ENCODE measurements around the gene DNM3. TPM values are rescaled to one million over a fixed set of nuclear protein-coding genes. Genes with fewer than 3 reads are reported as not detected.

Gene DNM3
- total and polyA plus RNA-seq, 2 experiments from 2014 or later = 5.2 to 12.2 TPM

GRCh38 chr1:171801487-171801891 lies 39.8 kb upstream of the DNM3 start:
- Mint-ChIP-seq H3K36me3 (ENCODE audit: low read depth) (peaks cover 12% of the 10 kb centered on the region), H3K9me3 (no peaks in the 10 kb centered on the region), H3K27ac (peak overlapping the region; percentile 90), H3K4me3 (no peak overlapping the region), H3K4me1 (peaks cover 35% of the 10 kb centered on the region), H3K27me3 (ENCODE audit: insufficient read depth, low read depth, poor library complexity) (peaks cover 10% of the 10 kb centered on the region)
- peak overlapping the region; percentile 48; the same call in 1 of the 2 replicates for H3K27ac ChIP-seq (ENCODE audit: low read depth)
- 0 out of 2 replicates have a peak overlapping the region, but pooled peaks have one; percentile 12 for H3K4me2 ChIP-seq
- TF ChIP-seq STAT1 (IDR thresholded peaks at IDR 0.05; ENCODE audit: unreplicated experiment) = no peak
- TF ChIP-seq, protein P1, sequence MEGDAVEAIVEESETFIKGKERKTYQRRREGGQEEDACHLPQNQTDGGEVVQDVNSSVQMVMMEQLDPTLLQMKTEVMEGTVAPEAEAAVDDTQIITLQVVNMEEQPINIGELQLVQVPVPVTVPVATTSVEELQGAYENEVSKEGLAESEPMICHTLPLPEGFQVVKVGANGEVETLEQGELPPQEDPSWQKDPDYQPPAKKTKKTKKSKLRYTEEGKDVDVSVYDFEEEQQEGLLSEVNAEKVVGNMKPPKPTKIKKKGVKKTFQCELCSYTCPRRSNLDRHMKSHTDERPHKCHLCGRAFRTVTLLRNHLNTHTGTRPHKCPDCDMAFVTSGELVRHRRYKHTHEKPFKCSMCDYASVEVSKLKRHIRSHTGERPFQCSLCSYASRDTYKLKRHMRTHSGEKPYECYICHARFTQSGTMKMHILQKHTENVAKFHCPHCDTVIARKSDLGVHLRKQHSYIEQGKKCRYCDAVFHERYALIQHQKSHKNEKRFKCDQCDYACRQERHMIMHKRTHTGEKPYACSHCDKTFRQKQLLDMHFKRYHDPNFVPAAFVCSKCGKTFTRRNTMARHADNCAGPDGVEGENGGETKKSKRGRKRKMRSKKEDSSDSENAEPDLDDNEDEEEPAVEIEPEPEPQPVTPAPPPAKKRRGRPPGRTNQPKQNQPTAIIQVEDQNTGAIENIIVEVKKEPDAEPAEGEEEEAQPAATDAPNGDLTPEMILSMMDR (conservative IDR thresholded peaks at IDR 0.05; ENCODE audit: low read depth in 2 of 2) = peak; percentile 86 to 88
- no peaks in the 10 kb centered on the region; the same call in 1 of the 2 replicates for H3F3A ChIP-seq (replicated peaks; ENCODE audit: low read depth)
- H4K20me1 ChIP-seq (replicated peaks; ENCODE audit: insufficient read depth) = no peaks in the 10 kb centered on the region
- H3K4me1 ChIP-seq (ENCODE audit: insufficient read depth) = peaks cover 18% of the 10 kb centered on the region
- peak; percentile 81 for ATAC-seq
- H3K27me3 ChIP-seq (ENCODE audit: insufficient read depth) = no peaks in the 10 kb centered on the region
- no peak overlapping the region for H2AFZ ChIP-seq
- no peaks in the 10 kb centered on the region for H3K36me3 ChIP-seq (ENCODE audit: insufficient read depth)
- DNase-seq (ENCODE audit: low spot score) = peak; percentile 91
- H3K4me3 ChIP-seq = no peak overlapping the region
- H3K79me2 ChIP-seq (replicated peaks; ENCODE audit: insufficient read depth) = no peaks in the 10 kb centered on the region
- no peaks in the 10 kb centered on the region; the same call in 1 of the 2 replicates for H3K9me2 ChIP-seq (ENCODE audit: insufficient read depth)

DNA sequence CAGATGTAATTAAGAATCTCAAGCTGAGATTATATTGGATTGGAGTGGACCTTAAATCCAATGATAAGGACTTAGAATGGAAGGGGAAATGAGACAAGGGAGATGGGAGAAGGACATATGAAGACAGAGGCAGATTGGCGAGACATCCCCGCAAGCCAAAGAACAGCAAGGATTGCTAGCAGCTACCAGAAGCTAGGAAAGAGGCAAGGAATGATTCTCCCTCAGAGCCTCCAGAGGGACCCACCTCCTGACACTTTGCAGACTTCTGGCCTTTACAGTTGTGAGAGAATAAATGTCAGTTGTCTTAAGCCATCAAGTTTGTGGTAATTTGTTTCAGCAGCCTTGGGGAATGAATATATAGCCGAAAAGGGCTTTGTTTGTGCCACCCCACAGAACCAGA lies 39.1 kb upstream of the DNM3 start:
- Mint-ChIP-seq H3K4me1 (peaks cover 35% of the 10 kb centered on the region), H3K4me3 (no peak overlapping the region), H3K27me3 (ENCODE audit: insufficient read depth, low read depth, poor library complexity) (peaks cover 10% of the 10 kb centered on the region), H3K27ac (no peak overlapping the region), H3K36me3 (ENCODE audit: low read depth) (peaks cover 5% of the 10 kb centered on the region; the same call in 2 of the 3 replicates), H3K9me3 (no peaks in the 10 kb centered on the region)
- Histone ChIP-seq H3K79me2 (replicated peaks; ENCODE audit: insufficient read depth) (no peaks in the 10 kb centered on the region), H3K27ac (ENCODE audit: low read depth) (0 out of 2 replicates have a peak overlapping the region, but pooled peaks have one; percentile 48), H3K27me3 (ENCODE audit: insufficient read depth) (no peaks in the 10 kb centered on the region), H3F3A (replicated peaks; ENCODE audit: low read depth) (no peaks in the 10 kb centered on the region; the same call in 1 of the 2 replicates), H3K4me2 (0 out of 2 replicates have a peak overlapping the region, but pooled peaks have one; percentile 12), H4K20me1 (replicated peaks; ENCODE audit: insufficient read depth) (no peaks in the 10 kb centered on the region), H2AFZ (no peak overlapping the region), H3K4me1 (ENCODE audit: insufficient read depth) (peaks cover 18% of the 10 kb centered on the region), H3K36me3 (ENCODE audit: insufficient read depth) (no peaks in the 10 kb centered on the region), H3K9me2 (ENCODE audit: insufficient read depth) (no peaks in the 10 kb centered on the region; the same call in 1 of the 2 replicates), H3K4me3 (no peak overlapping the region)
- TF ChIP-seq EZH2phosphoT487 (IDR thresholded peaks at IDR 0.05; ENCODE audit: unreplicated experiment) = no peak
- TF ChIP-seq, protein P1 (conservative IDR thresholded peaks at IDR 0.05; ENCODE audit: low read depth in 2 of 2) = peak; percentile 40 to 68; a peak in 3 of 4 replicates
- peak; percentile 62 for DNase-seq (ENCODE audit: low spot score)
- peak; percentile 77 for ATAC-seq

DNA sequence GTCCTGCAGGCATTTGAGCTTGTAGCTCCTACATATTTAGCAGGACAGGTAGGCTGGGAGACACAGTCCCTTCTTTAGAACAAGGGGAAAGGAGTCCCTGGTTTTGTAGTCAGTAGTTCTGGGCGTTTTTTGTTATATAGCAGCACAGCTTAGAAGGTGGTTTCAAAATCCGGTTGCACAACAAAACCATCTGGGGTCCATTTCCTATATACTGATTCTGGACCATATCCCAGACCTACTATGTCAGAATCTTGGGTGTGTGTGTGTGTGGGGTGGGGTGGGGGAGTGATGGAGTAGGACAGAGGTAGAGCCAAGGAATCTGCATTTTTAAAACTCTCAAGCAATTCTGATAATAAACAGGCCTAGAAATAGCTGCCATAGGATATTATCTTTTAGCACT lies 38.3 kb upstream of the DNM3 start:
- no peak overlapping the region for H3K4me3 ChIP-seq
- H3K36me3 ChIP-seq (ENCODE audit: insufficient read depth) = no peaks in the 10 kb centered on the region
- peaks cover 18% of the 10 kb centered on the region for H3K4me1 ChIP-seq (ENCODE audit: insufficient read depth)
- no peaks in the 10 kb centered on the region for H3K27me3 ChIP-seq (ENCODE audit: insufficient read depth)
- Mint-ChIP-seq H3K36me3 (ENCODE audit: low read depth) (no peaks in the 10 kb centered on the region; the same call in 2 of the 3 replicates), H3K27me3 (ENCODE audit: insufficient read depth, low read depth, poor library complexity) (peaks cover 10% of the 10 kb centered on the region), H3K4me3 (no peak overlapping the region), H3K4me1 (peaks cover 40% of the 10 kb centered on the region), H3K9me3 (no peaks in the 10 kb centered on the region), H3K27ac (no peak overlapping the region)
- DNase-seq (ENCODE audit: low spot score) (no peak), ATAC-seq (no peak)
- no peaks in the 10 kb centered on the region; the same call in 1 of the 2 replicates for H3K9me2 ChIP-seq (ENCODE audit: insufficient read depth)
- no peaks in the 10 kb centered on the region for H4K20me1 ChIP-seq (replicated peaks; ENCODE audit: insufficient read depth)
- no peaks in the 10 kb centered on the region; the same call in 1 of the 2 replicates for H3F3A ChIP-seq (replicated peaks; ENCODE audit: low read depth)
- no peak overlapping the region for H3K4me2 ChIP-seq
- H2AFZ ChIP-seq = no peak overlapping the region
- no peaks in the 10 kb centered on the region for H3K79me2 ChIP-seq (replicated peaks; ENCODE audit: insufficient read depth)
- no peak overlapping the region for H3K27ac ChIP-seq (ENCODE audit: low read depth)
- no peak for TF ChIP-seq ZNF462 (CRISPR knock-in tag; IDR thresholded peaks at IDR 0.05)
